ENCODE data around the gene KIF3C.

DNA sequence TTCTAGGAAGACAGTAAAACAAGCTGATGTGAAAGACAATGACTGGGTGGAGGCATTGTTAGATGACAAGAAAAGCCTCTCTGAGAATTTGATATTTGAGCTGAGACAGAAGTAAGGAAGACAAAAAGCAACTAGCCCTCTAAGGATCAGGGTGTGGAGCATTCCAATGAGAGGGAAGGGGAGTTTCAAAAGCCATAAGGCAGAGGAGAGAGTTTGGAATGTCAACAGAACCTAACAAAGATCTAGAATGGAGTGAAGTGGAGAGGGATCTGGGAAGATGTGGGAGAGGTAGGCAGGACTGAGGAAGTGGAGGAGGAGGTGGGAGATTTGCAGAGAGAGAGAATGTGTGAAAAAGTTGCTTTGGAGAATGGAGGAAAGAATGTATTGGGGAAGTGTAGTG, 86.7 kb downstream of the KIF3C start:
- TF ChIP-seq, protein P1, sequence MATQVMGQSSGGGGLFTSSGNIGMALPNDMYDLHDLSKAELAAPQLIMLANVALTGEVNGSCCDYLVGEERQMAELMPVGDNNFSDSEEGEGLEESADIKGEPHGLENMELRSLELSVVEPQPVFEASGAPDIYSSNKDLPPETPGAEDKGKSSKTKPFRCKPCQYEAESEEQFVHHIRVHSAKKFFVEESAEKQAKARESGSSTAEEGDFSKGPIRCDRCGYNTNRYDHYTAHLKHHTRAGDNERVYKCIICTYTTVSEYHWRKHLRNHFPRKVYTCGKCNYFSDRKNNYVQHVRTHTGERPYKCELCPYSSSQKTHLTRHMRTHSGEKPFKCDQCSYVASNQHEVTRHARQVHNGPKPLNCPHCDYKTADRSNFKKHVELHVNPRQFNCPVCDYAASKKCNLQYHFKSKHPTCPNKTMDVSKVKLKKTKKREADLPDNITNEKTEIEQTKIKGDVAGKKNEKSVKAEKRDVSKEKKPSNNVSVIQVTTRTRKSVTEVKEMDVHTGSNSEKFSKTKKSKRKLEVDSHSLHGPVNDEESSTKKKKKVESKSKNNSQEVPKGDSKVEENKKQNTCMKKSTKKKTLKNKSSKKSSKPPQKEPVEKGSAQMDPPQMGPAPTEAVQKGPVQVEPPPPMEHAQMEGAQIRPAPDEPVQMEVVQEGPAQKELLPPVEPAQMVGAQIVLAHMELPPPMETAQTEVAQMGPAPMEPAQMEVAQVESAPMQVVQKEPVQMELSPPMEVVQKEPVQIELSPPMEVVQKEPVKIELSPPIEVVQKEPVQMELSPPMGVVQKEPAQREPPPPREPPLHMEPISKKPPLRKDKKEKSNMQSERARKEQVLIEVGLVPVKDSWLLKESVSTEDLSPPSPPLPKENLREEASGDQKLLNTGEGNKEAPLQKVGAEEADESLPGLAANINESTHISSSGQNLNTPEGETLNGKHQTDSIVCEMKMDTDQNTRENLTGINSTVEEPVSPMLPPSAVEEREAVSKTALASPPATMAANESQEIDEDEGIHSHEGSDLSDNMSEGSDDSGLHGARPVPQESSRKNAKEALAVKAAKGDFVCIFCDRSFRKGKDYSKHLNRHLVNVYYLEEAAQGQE (IDR thresholded peaks at IDR 0.05) = no peak
- TF ChIP-seq, protein P2, sequence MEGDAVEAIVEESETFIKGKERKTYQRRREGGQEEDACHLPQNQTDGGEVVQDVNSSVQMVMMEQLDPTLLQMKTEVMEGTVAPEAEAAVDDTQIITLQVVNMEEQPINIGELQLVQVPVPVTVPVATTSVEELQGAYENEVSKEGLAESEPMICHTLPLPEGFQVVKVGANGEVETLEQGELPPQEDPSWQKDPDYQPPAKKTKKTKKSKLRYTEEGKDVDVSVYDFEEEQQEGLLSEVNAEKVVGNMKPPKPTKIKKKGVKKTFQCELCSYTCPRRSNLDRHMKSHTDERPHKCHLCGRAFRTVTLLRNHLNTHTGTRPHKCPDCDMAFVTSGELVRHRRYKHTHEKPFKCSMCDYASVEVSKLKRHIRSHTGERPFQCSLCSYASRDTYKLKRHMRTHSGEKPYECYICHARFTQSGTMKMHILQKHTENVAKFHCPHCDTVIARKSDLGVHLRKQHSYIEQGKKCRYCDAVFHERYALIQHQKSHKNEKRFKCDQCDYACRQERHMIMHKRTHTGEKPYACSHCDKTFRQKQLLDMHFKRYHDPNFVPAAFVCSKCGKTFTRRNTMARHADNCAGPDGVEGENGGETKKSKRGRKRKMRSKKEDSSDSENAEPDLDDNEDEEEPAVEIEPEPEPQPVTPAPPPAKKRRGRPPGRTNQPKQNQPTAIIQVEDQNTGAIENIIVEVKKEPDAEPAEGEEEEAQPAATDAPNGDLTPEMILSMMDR (IDR thresholded peaks at IDR 0.05) = no peak
- no peak for TF ChIP-seq POLR2A (IDR thresholded peaks at IDR 0.05; ENCODE audit: low read length)
- no peak for TF ChIP-seq RAD21 (conservative IDR thresholded peaks at IDR 0.05 in 1 of 2, IDR thresholded peaks at IDR 0.05 in 1 of 2)
- TF ChIP-seq CBX2 (IDR thresholded peaks at IDR 0.05; ENCODE audit: borderline replicate concordance, low read depth) = no peak
- TF ChIP-seq, protein P3, sequence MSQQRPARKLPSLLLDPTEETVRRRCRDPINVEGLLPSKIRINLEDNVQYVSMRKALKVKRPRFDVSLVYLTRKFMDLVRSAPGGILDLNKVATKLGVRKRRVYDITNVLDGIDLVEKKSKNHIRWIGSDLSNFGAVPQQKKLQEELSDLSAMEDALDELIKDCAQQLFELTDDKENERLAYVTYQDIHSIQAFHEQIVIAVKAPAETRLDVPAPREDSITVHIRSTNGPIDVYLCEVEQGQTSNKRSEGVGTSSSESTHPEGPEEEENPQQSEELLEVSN (IDR thresholded peaks at IDR 0.05; ENCODE audit: borderline replicate concordance, low read depth) = no peak
- no peak for TF ChIP-seq RCOR1 (IDR thresholded peaks at IDR 0.05; ENCODE audit: low read depth, low read length)
- no peak for TF ChIP-seq MAZ (IDR thresholded peaks at IDR 0.05; ENCODE audit: borderline replicate concordance, low read depth, low read length)
- no peak for TF ChIP-seq NR3C1 (IDR thresholded peaks at IDR 0.05)
- TF ChIP-seq TP53 (CRISPR knock-in tag; IDR thresholded peaks at IDR 0.05) = no peak
- TF ChIP-seq HOXB5 (CRISPR knock-in tag; IDR thresholded peaks at IDR 0.05) = no peak
- no peak for TF ChIP-seq ESRRA (IDR thresholded peaks at IDR 0.05; ENCODE audit: borderline replicate concordance, low read length)
- TF ChIP-seq, protein P4, sequence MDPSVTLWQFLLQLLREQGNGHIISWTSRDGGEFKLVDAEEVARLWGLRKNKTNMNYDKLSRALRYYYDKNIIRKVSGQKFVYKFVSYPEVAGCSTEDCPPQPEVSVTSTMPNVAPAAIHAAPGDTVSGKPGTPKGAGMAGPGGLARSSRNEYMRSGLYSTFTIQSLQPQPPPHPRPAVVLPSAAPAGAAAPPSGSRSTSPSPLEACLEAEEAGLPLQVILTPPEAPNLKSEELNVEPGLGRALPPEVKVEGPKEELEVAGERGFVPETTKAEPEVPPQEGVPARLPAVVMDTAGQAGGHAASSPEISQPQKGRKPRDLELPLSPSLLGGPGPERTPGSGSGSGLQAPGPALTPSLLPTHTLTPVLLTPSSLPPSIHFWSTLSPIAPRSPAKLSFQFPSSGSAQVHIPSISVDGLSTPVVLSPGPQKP (IDR thresholded peaks at IDR 0.05; ENCODE audit: low read depth, low read length) = no peak

Data from A549 (cell line).